ENCODE measurements around the gene PRSS22.

PRSS22 gene

DNA sequence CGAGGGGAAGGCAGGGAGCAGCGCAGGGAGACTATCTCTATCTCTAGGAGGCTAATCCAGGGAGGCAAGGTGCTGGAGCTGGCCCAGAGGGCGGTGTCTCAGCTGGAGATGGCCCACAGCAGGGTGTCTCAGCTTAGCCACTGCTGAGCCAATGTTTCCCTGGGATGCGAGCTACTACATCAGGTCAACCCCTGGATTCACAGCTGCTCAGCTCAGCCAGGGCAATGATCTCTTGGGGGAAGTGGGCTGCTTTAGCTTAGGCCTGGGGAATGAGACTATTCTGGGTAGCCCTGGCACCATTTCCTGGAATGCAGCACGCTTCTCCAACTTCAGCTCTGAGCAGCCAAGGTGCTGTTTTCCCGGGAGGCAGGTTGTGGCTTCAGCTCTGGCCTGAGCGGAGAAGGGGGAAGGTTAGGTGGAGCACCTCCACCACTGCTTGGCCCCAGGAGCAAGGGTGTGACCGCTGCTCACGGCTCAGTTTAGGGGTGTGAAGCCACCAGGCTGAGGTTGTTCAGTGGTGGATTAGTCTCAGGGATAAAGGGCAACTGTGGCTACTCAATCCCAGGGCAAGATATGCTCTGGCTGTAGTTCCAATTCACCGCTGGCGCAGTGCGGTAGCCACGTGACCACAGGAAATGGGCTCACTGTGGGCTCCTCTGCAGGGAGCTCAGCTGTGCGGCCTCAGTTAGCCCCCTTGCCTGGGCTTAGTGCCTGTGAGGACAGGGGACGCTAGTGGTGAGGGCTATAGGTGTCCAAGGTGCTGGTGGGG is 46.1 kb downstream of the PRSS22 start:
- no peak for DNase-seq

- no peak for DNase-seq
Observed at GRCh38 chr16:2810651-2811050, 47.3 kb downstream of the PRSS22 start.

GRCh38 chr16:2809149-2809760 is 48.7 kb downstream of the PRSS22 start:
- no peak for DNase-seq

DNA sequence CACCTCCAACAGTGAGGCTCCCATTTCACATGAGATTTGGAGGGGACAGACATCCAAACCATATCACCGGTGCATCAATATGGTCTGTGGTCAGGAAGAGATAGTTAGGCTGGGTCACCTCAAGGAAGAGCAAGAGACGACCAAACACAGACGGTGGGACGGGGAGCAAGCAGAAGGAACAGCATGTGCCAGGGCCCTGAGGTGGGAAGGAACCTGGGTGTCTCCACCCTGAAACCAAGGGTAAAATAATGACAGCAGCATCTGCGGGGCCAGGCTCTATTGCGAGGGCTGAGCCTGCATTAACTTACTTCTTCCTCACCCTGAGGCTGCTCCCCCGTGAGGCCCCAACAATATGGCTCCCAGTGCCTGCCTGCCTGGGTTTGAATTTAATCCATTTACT is 49.8 kb downstream of the PRSS22 start:
- no peak for DNase-seq

- no peak for DNase-seq
Observed at GRCh38 chr16:2806286-2806685, 51.7 kb downstream of the PRSS22 start.

GRCh38 chr16:2804728-2805127 is 53.2 kb downstream of the PRSS22 start:
- no peak for DNase-seq

- no peak for DNase-seq
Observed at GRCh38 chr16:2803545-2804195, 54.3 kb downstream of the PRSS22 start.
